Adrenal gland (tissue), 12 donors: ENCODE measurements around the gene CBFA2T3. TPM values are rescaled to one million over a fixed set of nuclear protein-coding genes. Genes with fewer than 3 reads are reported as not detected.

Experiments used
- DNase-seq, 7 donors: peaks; one replicate each; pipeline ENCODE4 v3.0.0-alpha.2; 2019 to 2020
- H3K27ac ChIP-seq, 5 donors: fragments of 200-600 bp; sonication (generic) in 4 of 5; 1 replicate in 3 of 5; 2 replicates in 2 of 5; pipeline versions ENCODE4 v1.5.1 to v1.8.0; 2016 to 2020; ENCODE audit warnings: mild to moderate bottlenecking in 1 of 5
- H3K27me3 ChIP-seq: fragments of 200-600 bp; 2 replicates; pipeline ENCODE4 v1.8.0; 2021
- H3K36me3 ChIP-seq, 2 donors: fragments of 200-600 bp; replicated peaks in 1 of 2; 1 replicate in 1 of 2; 2 replicates in 1 of 2; pipeline versions ENCODE4 v1.5.1 to v1.8.0; 2018 to 2022
- H3K4me1 ChIP-seq, 2 donors: fragments of 200-600 bp; replicated peaks in 1 of 2; 1 replicate in 1 of 2; 2 replicates in 1 of 2; pipeline versions ENCODE4 v1.5.1 to v1.8.0; 2018 to 2021
- H3K4me3 ChIP-seq, 4 donors: fragments of 200-600 bp; sonication (generic) in 3 of 4; one replicate each; pipeline ENCODE4 v1.5.1; 2016 to 2018
- H3K9me3 ChIP-seq, 3 donors: fragments of 200-600 bp; sonication (generic) in 1 of 3; replicated peaks in 1 of 3; 1 replicate in 2 of 3; 2 replicates in 1 of 3; pipeline versions ENCODE4 v1.5.1 to v1.8.0; 2016 to 2021
- CTCF ChIP-seq, 6 experiments: fragments of 450-650 bp in 4 of 6; fragments of 200-600 bp in 2 of 6; sonication (generic) in 1 of 6; IDR thresholded peaks; 1 replicate in 5 of 6; 2 replicates in 1 of 6; pipeline versions ENCODE4 v1.5.1 to v1.8.0; 2016 to 2021; ENCODE audit warnings: antibody characterized with exemption in 6 of 6, mild to moderate bottlenecking in 2 of 6, moderate library complexity in 1 of 6
- POLR2A ChIP-seq, 2 donors: fragments of 450-650 bp; IDR thresholded peaks; one replicate each; pipeline ENCODE4 v1.6.1; 2017; ENCODE audit warnings: antibody characterized with exemption in 2 of 2, mild to moderate bottlenecking in 2 of 2, moderate library complexity in 1 of 2
- WGBS, 4 donors: extraction: QIAGEN DNeasy Blood & Tissue Kit in 2 of 4; methylation state at CpG; one replicate each; pipeline versions ENCODE4 v1.1.5 to v1.1.7; 2013 to 2017; 5-methylcytosine and 5-hydroxymethylcytosine counted together
- intact Hi-C, 2 donors: fragments of 100-400 bp; cut with DNase I; formaldehyde crosslinking; loops; one replicate each; pipeline versions ENCODE4 v1.14.1 to v1.15.0; 2022 to 2023
- polyA plus RNA-seq, 3 donors: library from polyadenylated mRNA; stranded (reverse); fragments of 200-250 nt in 2 of 3; fragments of 350-450 nt in 1 of 3; fragmentation: Illumina TruSeq in 1 of 3; extraction: RNeasy Lipid Tissue Mini Kit (QIAGEN cat#74804) in 1 of 3; gene quantifications; one replicate each; pipeline ENCODE4 v1.2.3, GENCODE V29; 2013 to 2014
- total RNA-seq, 9 donors: library from RNA; depleted of rRNA in 4 of 9; stranded (reverse); fragments of >200 nt in 4 of 9; fragments of 120-200 nt in 1 of 9; fragmentation: NEBNext Ultra II Directional in 1 of 9; extraction: Animal tissue kit (Norgen Biotek cat#: 25700) in 1 of 9; gene quantifications; one replicate each; pipeline versions ENCODE4 v1.1.0 to v1.2.4, GENCODE V29; 2013 to 2023
- donor health status: healthy with polysubstance abuse.
- donor health status: Bipolar disorder and iron deficiency.
- donor health status: DM: yes; HTN: yes; CAD: no.
- donor health status: DM: no; HTN: no; CAD: no.
- donor health status: DM: no; HTN: no; CAD: no.
- donor health status: DM: yes; HTN: yes; CAD: no.

The CBFA2T3 gene
- total and polyA plus RNA-seq, 12 donors: 0.30 to 16.9 (median 2.2) TPM

GRCh38 chr16:89001117-89002027, 24.4 kb upstream of the CBFA2T3 start:
- no peaks in the 10 kb centered on the region for H3K36me3 ChIP-seq
- TF ChIP-seq POLR2A (IDR thresholded peaks at IDR 0.05): no peak
- TF ChIP-seq CTCF (IDR thresholded peaks at IDR 0.05): no peak
- H3K4me3 ChIP-seq: no peak overlapping the region
- H3K9me3 ChIP-seq: peaks cover 0 to 7% (median 0%) of the 10 kb centered on the region in 3 donors
- no peak for DNase-seq
- intact Hi-C loops: no loop called here
- peaks cover 8% of the 10 kb centered on the region for H3K27me3 ChIP-seq
- no peaks in the 10 kb centered on the region for H3K4me1 ChIP-seq
- H3K27ac ChIP-seq: no peak overlapping the region
- WGBS, 4 donors: 50 to 58% (median 54%) methylated on average over 10 to 30 of the region's 30 CpGs

DNA sequence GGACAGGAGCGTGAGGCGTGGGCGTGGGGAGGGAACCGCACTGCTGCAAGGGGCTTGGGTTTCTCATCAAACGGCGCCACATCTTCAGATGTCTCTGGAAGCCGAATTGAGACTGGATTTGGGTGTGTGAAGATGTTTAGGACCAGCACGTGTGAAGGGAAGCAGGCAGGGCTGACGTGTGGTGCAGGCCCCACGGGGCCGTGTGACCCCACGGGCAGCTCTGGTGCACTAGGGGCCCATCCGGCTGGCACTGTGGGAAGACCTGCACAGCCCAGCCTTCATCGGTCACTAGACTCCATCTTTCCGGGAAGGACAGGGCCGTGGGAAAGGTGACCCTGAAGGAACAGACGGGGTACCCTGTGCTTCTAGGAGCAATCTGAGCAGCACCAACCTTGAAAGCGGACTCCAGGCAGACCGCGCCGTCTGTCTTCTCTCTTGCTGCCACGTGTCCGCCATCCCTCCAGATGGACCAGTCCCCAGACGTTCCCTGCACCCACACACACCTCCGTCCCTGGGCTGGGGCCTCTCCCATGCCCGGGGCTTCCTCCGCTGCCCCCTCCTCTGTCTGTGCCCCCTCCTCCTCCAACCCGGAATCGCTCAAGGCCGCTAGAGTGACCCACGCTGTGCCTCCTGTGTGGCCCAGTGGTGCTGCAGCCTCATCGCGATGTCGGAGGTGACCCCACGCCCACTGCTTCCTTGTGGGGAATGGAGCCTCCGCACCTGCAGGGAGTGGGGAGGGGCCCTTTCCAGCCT, 23.4 kb upstream of the CBFA2T3 start:
- Histone ChIP-seq H3K27me3 (peaks cover 17% of the 10 kb centered on the region), H3K36me3 (no peaks in the 10 kb centered on the region), H3K27ac (no peak overlapping the region), H3K4me3 (no peak overlapping the region), H3K9me3 (peaks cover 0 to 7% (median 0%) of the 10 kb centered on the region in 3 donors), H3K4me1 (no peaks in the 10 kb centered on the region)
- DNase-seq: no peak
- intact Hi-C loops: no loop called here
- 75 to 83% (median 77%) methylated on average over 26 to 36 of the region's 36 CpGs for WGBS, 4 donors
- TF ChIP-seq POLR2A (IDR thresholded peaks at IDR 0.05): no peak
- TF ChIP-seq CTCF (IDR thresholded peaks at IDR 0.05): no peak

GRCh38 chr16:88999457-89000206, 22.6 kb upstream of the CBFA2T3 start:
- Histone ChIP-seq H3K36me3 (no peaks in the 10 kb centered on the region), H3K27ac (no peak overlapping the region), H3K4me1 (no peaks in the 10 kb centered on the region), H3K9me3 (peaks cover 0 to 7% (median 0%) of the 10 kb centered on the region in 3 donors), H3K4me3 (no peak overlapping the region), H3K27me3 (peaks cover 25% of the 10 kb centered on the region)
- peak in 1 of 7 donors; percentile 7 for DNase-seq
- intact Hi-C loops: no loop called here
- no peak for TF ChIP-seq POLR2A (IDR thresholded peaks at IDR 0.05)
- no peak for TF ChIP-seq CTCF (IDR thresholded peaks at IDR 0.05)
- 36 to 40% (median 37%) methylated on average over 19 to 25 of the region's 39 CpGs for WGBS, 4 donors
